ENCODE results near the gene KIAA1755.

Gene KIAA1755

GRCh38 chr20:38243709-38244020 is 16.9 kb downstream of the KIAA1755 start:
- no peak for DNase-seq

GRCh38 chr20:38242848-38243708 is 17.5 kb downstream of the KIAA1755 start:
- DNase-seq, result no peak

- DNase-seq, result no peak
Measured at GRCh38 chr20:38241201-38241600, 19.3 kb downstream of the KIAA1755 start.

- no peak for DNase-seq
Measured at GRCh38 chr20:38239441-38239840, 21.1 kb downstream of the KIAA1755 start.

GRCh38 chr20:38238829-38239228 is 21.7 kb downstream of the KIAA1755 start:
- no peak for DNase-seq

GRCh38 chr20:38237381-38237780 is 23.2 kb downstream of the KIAA1755 start:
- no peak for DNase-seq

GRCh38 chr20:38231531-38232121 is 28.9 kb downstream of the KIAA1755 start:
- no peak for DNase-seq

- DNase-seq, result no peak
Measured at GRCh38 chr20:38230957-38231526, 29.5 kb downstream of the KIAA1755 start.

- no peak for DNase-seq
Measured at GRCh38 chr20:38230253-38230551, 30.3 kb downstream of the KIAA1755 start.

GRCh38 chr20:38229376-38230252 is 30.9 kb downstream of the KIAA1755 start:
- no peak for DNase-seq

GRCh38 chr20:38228436-38228835 is 32.1 kb downstream of the KIAA1755 start:
- DNase-seq, result no peak

GRCh38 chr20:38227420-38228360 is 32.8 kb downstream of the KIAA1755 start:
- no peak for DNase-seq

GRCh38 chr20:38226553-38226952 is 34.0 kb downstream of the KIAA1755 start:
- no peak for DNase-seq

GRCh38 chr20:38225900-38226263 is 34.7 kb downstream of the KIAA1755 start:
- DNase-seq, result no peak

GRCh38 chr20:38225240-38225899 is 35.2 kb downstream of the KIAA1755 start:
- DNase-seq, result no peak

- no peak for DNase-seq
Measured at GRCh38 chr20:38224531-38224930, 36.0 kb downstream of the KIAA1755 start.

- DNase-seq, result no peak
Measured at GRCh38 chr20:38223743-38224100, 36.8 kb downstream of the KIAA1755 start.

GRCh38 chr20:38222923-38223742 is 37.4 kb downstream of the KIAA1755 start:
- DNase-seq, result no peak

GRCh38 chr20:38222231-38222922 is 38.2 kb downstream of the KIAA1755 start:
- peak in 31 of 51 donors; percentile 1 to 68 (median 23) for DNase-seq

All from hypothalamus (tissue), 51 donors.